Kidney (tissue), 14 donors: ENCODE measurements around the gene SEPTIN10. TPM values are rescaled to one million over a fixed set of nuclear protein-coding genes. Genes with fewer than 3 reads are reported as not detected.

Source experiments
- DNase-seq, 5 donors: peaks; one replicate each; pipeline ENCODE4 v3.0.0-alpha.2; 2013 to 2020
- FAIRE-seq: peaks from 2 replicates; lab custom pipeline; 2012; peaks lifted over from hg19 to GRCh38; lab: Jason Lieb, UNC
- H3K27ac ChIP-seq, 2 donors: one replicate each; pipeline ENCODE4 v1.7.0; 2013; ENCODE audit warnings: low read depth in 2 of 2, low read length in 2 of 2, inconsistent platforms in 1 of 2
- H3K27me3 ChIP-seq: one replicate; pipeline ENCODE4 v1.7.1; 2013; ENCODE audit warnings: low read length, inconsistent platforms; ENCODE audit not compliant: control insufficient read depth, insufficient read depth
- H3K36me3 ChIP-seq, 3 donors: one replicate each; pipeline versions ENCODE4 v1.7.0 to v1.7.1; 2013; ENCODE audit warnings: low read length in 3 of 3, control low read depth in 1 of 3, inconsistent platforms in 1 of 3; ENCODE audit not compliant: insufficient read depth in 3 of 3, control insufficient read depth in 2 of 3
- H3K4me1 ChIP-seq, 3 donors: one replicate each; pipeline versions ENCODE4 v1.7.0 to v1.7.1; 2013; ENCODE audit warnings: low read length in 3 of 3, inconsistent platforms in 1 of 3, low read depth in 1 of 3; ENCODE audit not compliant: control insufficient read depth in 2 of 3, insufficient read depth in 2 of 3
- H3K4me3 ChIP-seq, 3 donors: one replicate each; pipeline versions ENCODE4 v1.7.0 to v1.8.1; 2013; ENCODE audit warnings: low read length in 3 of 3, control low read depth in 1 of 3, inconsistent platforms in 1 of 3
- H3K9ac ChIP-seq, 3 donors: one replicate each; pipeline versions ENCODE4 v1.7.0 to v1.7.1; 2013; ENCODE audit warnings: low read length in 3 of 3, control low read depth in 1 of 3, inconsistent platforms in 1 of 3
- H3K9me3 ChIP-seq, 3 donors: one replicate each; pipeline versions ENCODE4 v1.7.0 to v1.7.1; 2013; ENCODE audit warnings: low read length in 3 of 3, control low read depth in 1 of 3, inconsistent platforms in 1 of 3; ENCODE audit not compliant: control insufficient read depth in 2 of 3, insufficient read depth in 1 of 3
- CTCF ChIP-seq: IDR thresholded peaks from 3 replicates; pipeline ENCODE4 v1.5.1; 2012; ENCODE audit warnings: mild to moderate bottlenecking, moderate library complexity, borderline replicate concordance; ENCODE audit not compliant: insufficient read depth; ENCODE audit errors: extremely low read depth
- intact Hi-C: fragments of 100-400 bp; cut with DNase I; formaldehyde crosslinking; loops from one replicate; pipeline ENCODE4 v1.11.1; 2022
- polyA plus RNA-seq: library from polyadenylated mRNA; stranded (reverse); fragments of 350-450 nt; fragmentation: Illumina TruSeq; extraction: RNeasy Lipid Tissue Mini Kit (QIAGEN cat#74804); gene quantifications from one replicate; pipeline ENCODE4 v1.2.3, GENCODE V29; 2014; ENCODE audit warnings: low read depth, low replicate concordance; ENCODE audit not compliant: insufficient read depth
- total RNA-seq: library from RNA; stranded (reverse); fragmentation: NEBNext Ultra II Directional; extraction: Animal tissue kit (Norgen Biotek cat#: 25700); gene quantifications from one replicate; pipeline ENCODE4 v1.2.1, GENCODE V29; 2021
- donor health status: control.
- donor health status: control.
- donor health status: control.
- donor health status: control.
- donor health status: control.
- donor health status: DM: yes; HTN: yes; CAD: no.
- donor health status: Normal renal cell carcinoma (clear cell type).

Gene SEPTIN10
- total and polyA plus RNA-seq, 2 donors from 2014 or later: 20.8 to 80.7 TPM

- FAIRE-seq: no peak
- no peak for TF ChIP-seq CTCF
- H3K27ac ChIP-seq: no peak overlapping the region
- no peak for DNase-seq
- peaks cover 0 to 14% (median 5%) of the 10 kb centered on the region in 3 donors for H3K4me1 ChIP-seq
- no peaks in the 10 kb centered on the region for H3K27me3 ChIP-seq
- H3K36me3 ChIP-seq: no peaks in the 10 kb centered on the region
- no peak overlapping the region for H3K9ac ChIP-seq
- intact Hi-C loops: no loop called here
- H3K9me3 ChIP-seq: no peaks in the 10 kb centered on the region
- no peak overlapping the region for H3K4me3 ChIP-seq
These were observed 81.1 kb downstream of the SEPTIN10 start for GRCh38 chr2:109532728-109533076.

GRCh38 chr2:109531896-109532727 is 81.7 kb downstream of the SEPTIN10 start:
- H3K9me3 ChIP-seq: no peaks in the 10 kb centered on the region
- peaks cover 0 to 14% (median 5%) of the 10 kb centered on the region in 3 donors for H3K4me1 ChIP-seq
- TF ChIP-seq CTCF: no peak
- intact Hi-C loops: no loop called here
- DNase-seq (no peak), FAIRE-seq (no peak)
- no peak overlapping the region for H3K27ac ChIP-seq
- H3K27me3 ChIP-seq: no peaks in the 10 kb centered on the region
- no peaks in the 10 kb centered on the region for H3K36me3 ChIP-seq
- H3K4me3 ChIP-seq: no peak overlapping the region
- H3K9ac ChIP-seq: no peak overlapping the region

- intact Hi-C loops: no loop called here
- Histone ChIP-seq H3K27ac (no peak overlapping the region), H3K36me3 (no peaks in the 10 kb centered on the region), H3K9ac (no peak overlapping the region), H3K27me3 (no peaks in the 10 kb centered on the region), H3K4me1 (peaks cover 0 to 14% (median 5%) of the 10 kb centered on the region in 3 donors), H3K9me3 (no peaks in the 10 kb centered on the region), H3K4me3 (no peak overlapping the region)
- TF ChIP-seq CTCF: no peak
- FAIRE-seq (no peak), DNase-seq (peak in 4 of 5 donors; percentile 36 to 68 (median 38))
These were observed 82.5 kb downstream of the SEPTIN10 start for GRCh38 chr2:109531221-109531620.
